Stimulated activated CD4-positive, alpha-beta T cell treated with anti-CD3 and anti-CD28 coated beads, TNF-alpha, amount 100 ng/mL, for 4 hours (primary cell): Measurements from ENCODE around the gene CD58.

Source experiments
- DNase-seq, 3 experiments: peaks; one replicate each; pipeline ENCODE4 v3.0.0-alpha.2; 2020; ENCODE audit warnings: low read depth in 3 of 3

Gene CD58

GRCh38 chr1:116471241-116471640, 99.6 kb downstream of the CD58 start:
- no peak for DNase-seq

GRCh38 chr1:116470671-116471070, 100.2 kb downstream of the CD58 start:
- DNase-seq, result no peak

GRCh38 chr1:116466810-116467557, 103.8 kb downstream of the CD58 start:
- DNase-seq, result no peak

GRCh38 chr1:116465845-116466685, 104.8 kb downstream of the CD58 start:
- DNase-seq, result no peak

GRCh38 chr1:116465477-116465844, 105.4 kb downstream of the CD58 start:
- DNase-seq, result no peak
